Testis (tissue), 3 donors: ENCODE measurements around the gene KLHL15. TPM values are rescaled to one million over a fixed set of nuclear protein-coding genes. Genes with fewer than 3 reads are reported as not detected.

Source experiments
- DNase-seq: peaks from one replicate; pipeline ENCODE4 v3.0.0-alpha.2; 2019
- H3K27ac ChIP-seq, 2 donors: fragments of 200-600 bp; sonication (generic); one replicate each; pipeline ENCODE4 v1.5.1; 2019
- H3K27me3 ChIP-seq: fragments of 200-600 bp; sonication (generic); one replicate; pipeline ENCODE4 v1.5.1; 2019
- H3K36me3 ChIP-seq: fragments of 200-600 bp; sonication (generic); one replicate; pipeline ENCODE4 v1.5.1; 2017; ENCODE audit warnings: low read depth; ENCODE audit errors: missing control alignments
- H3K4me1 ChIP-seq: fragments of 200-600 bp; sonication (generic); one replicate; pipeline ENCODE4 v1.5.1; 2019
- H3K4me3 ChIP-seq, 2 donors: fragments of 200-600 bp; sonication (generic); one replicate each; pipeline ENCODE4 v1.5.1; 2017 to 2019
- H3K9me3 ChIP-seq: fragments of 200-600 bp; sonication (generic); one replicate; pipeline ENCODE4 v1.5.1; 2017
- CTCF ChIP-seq, 3 experiments: fragments of 450-650 bp in 2 of 3; fragments of 200-600 bp in 1 of 3; sonication (generic) in 1 of 3; IDR thresholded peaks; one replicate each; pipeline ENCODE4 v1.5.1; 2016 to 2019; ENCODE audit warnings: antibody characterized with exemption in 3 of 3, mild to moderate bottlenecking in 2 of 3, moderate library complexity in 1 of 3
- POLR2A ChIP-seq: fragments of 450-650 bp; IDR thresholded peaks from one replicate; pipeline ENCODE4 v1.6.1; 2017; ENCODE audit warnings: antibody characterized with exemption, mild to moderate bottlenecking, moderate library complexity
- WGBS, 2 donors: methylation state at CpG; one replicate each; pipeline ENCODE4 v1.1.5; 2018; 5-methylcytosine and 5-hydroxymethylcytosine counted together
- intact Hi-C: fragments of 100-400 bp; cut with DNase I; formaldehyde crosslinking; loops from one replicate; pipeline ENCODE4 v1.15.1; 2023; ENCODE audit warnings: low total_unique reads
- polyA plus RNA-seq: library from polyadenylated mRNA; stranded (reverse); fragments of 350-450 nt; fragmentation: Illumina TruSeq; extraction: RNeasy Lipid Tissue Mini Kit (QIAGEN cat#74804); gene quantifications from one replicate; pipeline ENCODE4 v1.2.3, GENCODE V29; 2014; ENCODE audit warnings: low read depth, low replicate concordance; ENCODE audit not compliant: insufficient read depth
- total RNA-seq, 2 donors: library from RNA; depleted of rRNA; stranded (reverse); fragments of >200 nt; gene quantifications; one replicate each; pipeline ENCODE4 v1.2.3, GENCODE V29; 2016

Gene KLHL15
- total and polyA plus RNA-seq, 3 donors from 2014 or later: 31.5 to 83.4 (median 82.4) TPM

DNA sequence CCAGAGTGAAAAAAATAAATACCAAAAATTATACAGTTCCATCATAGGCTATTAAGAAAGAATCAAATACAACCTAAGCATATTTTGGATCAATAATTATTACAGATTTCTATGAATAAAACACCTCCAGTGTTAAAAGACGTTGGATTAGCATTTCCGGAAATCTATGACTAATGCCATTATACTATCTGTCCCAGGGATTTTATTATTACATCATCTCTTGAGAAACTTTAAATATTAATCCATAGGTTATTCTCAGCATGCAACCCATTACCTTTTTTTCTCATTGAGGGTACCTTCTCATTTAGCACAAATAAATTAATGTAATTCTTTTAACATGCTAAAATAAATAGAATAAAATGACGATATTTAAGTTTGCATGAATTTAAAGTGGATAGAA is 74.6 kb downstream of the KLHL15 start:
- WGBS, 2 donors: 82 to 92% methylated on average over 3 of the region's 3 CpGs
- TF ChIP-seq POLR2A: no peak
- TF ChIP-seq CTCF (IDR thresholded peaks at IDR 0.05): no peak
- Histone ChIP-seq H3K36me3 (no peaks in the 10 kb centered on the region), H3K27me3 (no peaks in the 10 kb centered on the region), H3K27ac (no peak overlapping the region), H3K9me3 (no peaks in the 10 kb centered on the region), H3K4me3 (no peak overlapping the region), H3K4me1 (no peaks in the 10 kb centered on the region)
- intact Hi-C loops: no loop called here
- DNase-seq: no peak

GRCh38 chrX:23945206-23945605 is 81.8 kb downstream of the KLHL15 start:
- no peaks in the 10 kb centered on the region for H3K36me3 ChIP-seq
- H3K27me3 ChIP-seq: no peaks in the 10 kb centered on the region
- TF ChIP-seq POLR2A: no peak
- TF ChIP-seq CTCF (IDR thresholded peaks at IDR 0.05): no peak
- WGBS, 2 donors: 100% methylated on average over 1 of the region's 1 CpG
- H3K9me3 ChIP-seq: no peaks in the 10 kb centered on the region
- no peak overlapping the region for H3K4me3 ChIP-seq
- H3K27ac ChIP-seq: no peak overlapping the region
- H3K4me1 ChIP-seq: no peaks in the 10 kb centered on the region
- DNase-seq: no peak
- intact Hi-C loops: no loop called here

DNA sequence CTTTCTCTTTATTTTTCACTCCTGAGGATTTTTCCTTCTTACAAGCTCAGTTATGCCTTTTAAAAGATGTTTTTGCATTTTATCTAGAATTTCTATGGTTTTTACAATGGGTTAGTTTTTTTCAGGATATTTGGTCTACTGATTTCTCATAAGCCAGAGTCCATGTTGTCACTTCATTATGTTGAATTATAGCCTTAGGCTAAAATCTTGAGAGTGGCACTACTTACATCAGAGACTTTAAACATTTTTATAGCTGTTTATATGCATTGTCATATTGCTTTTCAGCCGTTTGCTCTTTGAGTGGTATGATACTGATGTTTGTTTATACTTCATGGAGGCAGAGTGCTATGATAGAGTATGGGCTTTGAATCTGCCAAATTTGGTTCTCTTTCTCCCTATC is 82.8 kb downstream of the KLHL15 start:
- 78 to 100% methylated on average over 1 of the region's 1 CpG for WGBS, 2 donors
- TF ChIP-seq POLR2A (no peak), CTCF (IDR thresholded peaks at IDR 0.05) (no peak)
- H3K9me3 ChIP-seq: no peaks in the 10 kb centered on the region
- no peaks in the 10 kb centered on the region for H3K36me3 ChIP-seq
- no peaks in the 10 kb centered on the region for H3K4me1 ChIP-seq
- DNase-seq: no peak
- no peaks in the 10 kb centered on the region for H3K27me3 ChIP-seq
- intact Hi-C loops: no loop called here
- no peak overlapping the region for H3K27ac ChIP-seq
- H3K4me3 ChIP-seq: no peak overlapping the region

DNA sequence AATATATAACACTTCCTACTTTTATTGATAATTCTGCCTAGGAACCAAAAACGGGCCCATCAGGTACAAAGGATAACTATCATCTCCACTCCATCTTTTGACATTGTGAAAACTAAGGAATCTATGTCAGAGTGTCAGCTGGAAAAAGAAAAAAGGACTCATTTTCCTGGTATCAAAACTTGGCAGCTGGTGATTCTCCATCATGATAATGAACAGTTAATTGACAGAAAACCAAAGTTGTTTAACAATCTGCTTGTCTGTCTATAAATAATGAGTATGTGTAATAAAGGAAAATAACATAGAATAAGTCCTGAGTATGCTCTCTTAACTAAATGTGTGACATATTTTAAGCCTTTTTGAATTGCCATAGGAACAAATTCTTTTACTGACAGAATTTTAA is 87.8 kb downstream of the KLHL15 start:
- no peak for DNase-seq
- Histone ChIP-seq H3K27me3 (no peaks in the 10 kb centered on the region), H3K4me1 (no peaks in the 10 kb centered on the region), H3K36me3 (no peaks in the 10 kb centered on the region), H3K4me3 (no peak overlapping the region), H3K27ac (no peak overlapping the region), H3K9me3 (no peaks in the 10 kb centered on the region)
- intact Hi-C loops: no loop called here
- TF ChIP-seq CTCF (IDR thresholded peaks at IDR 0.05) (no peak), POLR2A (no peak)
- WGBS, 2 donors: 69 to 89% methylated on average over 1 of the region's 1 CpG

DNA sequence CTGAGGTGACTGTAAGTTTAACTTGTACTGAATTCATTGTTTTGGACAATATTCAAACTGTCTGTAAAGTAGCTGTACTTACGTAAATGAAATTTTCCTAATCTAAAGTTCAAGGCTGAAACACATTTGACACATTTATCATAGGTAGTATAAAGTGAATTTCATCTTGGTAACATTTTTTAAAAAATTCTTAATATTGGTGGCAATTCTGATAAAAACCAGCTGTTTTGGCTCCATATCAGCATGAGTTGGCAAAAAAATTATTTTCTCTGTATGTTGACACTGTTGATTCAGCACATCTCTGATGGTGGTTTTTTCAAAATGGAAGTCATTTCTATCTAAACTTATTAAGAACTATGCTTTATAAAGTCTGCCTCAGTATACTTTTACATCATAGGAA is 88.3 kb downstream of the KLHL15 start:
- DNase-seq: no peak
- no peak for TF ChIP-seq CTCF (IDR thresholded peaks at IDR 0.05)
- TF ChIP-seq POLR2A: no peak
- 38 to 53% methylated on average over 1 of the region's 1 CpG for WGBS, 2 donors
- Histone ChIP-seq H3K9me3 (no peaks in the 10 kb centered on the region), H3K36me3 (no peaks in the 10 kb centered on the region), H3K27me3 (no peaks in the 10 kb centered on the region), H3K4me1 (no peaks in the 10 kb centered on the region), H3K4me3 (no peak overlapping the region), H3K27ac (no peak overlapping the region)
- intact Hi-C loops: no loop called here
